GM20000 (cell line): ENCODE results near the gene DPM2.

ENCODE experiments used
- DNase-seq: peaks from one replicate; pipeline ENCODE4 v3.0.0; 2012; ENCODE audit warnings: low spot score
- TF ChIP-seq, protein P1 (sequence below): IDR thresholded peaks from 2 replicates; pipeline ENCODE4 v1.5.1; 2012; ENCODE audit warnings: mild to moderate bottlenecking, control low read depth; ENCODE audit errors: extremely low read depth, missing control alignments

The DPM2 gene

DNA sequence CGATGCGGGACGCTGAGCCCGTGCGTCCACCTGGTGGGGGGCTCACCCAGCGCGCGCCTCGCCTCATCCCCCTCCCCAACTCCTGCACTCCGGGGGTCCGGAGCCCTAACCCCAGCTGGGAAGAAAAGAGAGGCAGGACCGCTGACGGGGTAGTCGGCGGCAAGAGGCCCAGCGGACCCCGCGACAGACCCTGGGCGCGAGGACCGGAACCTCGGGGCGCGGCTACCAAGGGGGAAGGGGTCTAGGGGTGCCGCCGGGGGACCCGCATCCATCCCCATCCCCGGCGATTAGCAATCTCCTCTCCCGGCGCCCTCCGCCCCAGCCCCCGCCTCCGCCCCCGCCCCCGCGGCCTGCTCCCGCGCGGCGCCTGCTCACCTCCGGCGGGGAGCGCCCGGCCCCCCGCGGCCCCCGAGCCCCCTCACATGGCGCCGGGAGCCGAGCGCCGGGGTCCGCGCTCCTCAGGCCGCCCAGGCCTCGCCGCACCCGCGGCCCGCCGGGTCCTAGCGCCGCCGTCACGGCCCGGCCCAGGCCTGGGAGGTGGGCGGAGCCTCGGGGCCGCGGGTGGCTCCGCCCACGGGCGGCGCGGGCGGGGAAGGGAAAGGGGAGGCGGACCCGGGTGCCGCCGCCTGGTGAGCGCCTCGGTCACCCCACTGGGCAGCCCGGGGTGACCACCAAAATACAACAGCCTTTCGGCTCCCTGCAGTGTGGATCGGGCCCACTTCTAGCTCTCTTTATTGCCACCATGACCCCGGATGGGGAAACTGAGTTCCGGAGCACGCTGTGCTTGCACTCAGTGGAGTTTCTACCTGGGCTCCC is 38.3 kb downstream of the DPM2 start, which contains the start of gene ST6GALNAC6:
ST6GALNAC6 (minus strand) TSS at position 476 of the 816 bp plus-strand sequence. CDS start 1,622 bp downstream, outside the sequence.
- DNase-seq = peak; percentile 97
- TF ChIP-seq, protein P1, sequence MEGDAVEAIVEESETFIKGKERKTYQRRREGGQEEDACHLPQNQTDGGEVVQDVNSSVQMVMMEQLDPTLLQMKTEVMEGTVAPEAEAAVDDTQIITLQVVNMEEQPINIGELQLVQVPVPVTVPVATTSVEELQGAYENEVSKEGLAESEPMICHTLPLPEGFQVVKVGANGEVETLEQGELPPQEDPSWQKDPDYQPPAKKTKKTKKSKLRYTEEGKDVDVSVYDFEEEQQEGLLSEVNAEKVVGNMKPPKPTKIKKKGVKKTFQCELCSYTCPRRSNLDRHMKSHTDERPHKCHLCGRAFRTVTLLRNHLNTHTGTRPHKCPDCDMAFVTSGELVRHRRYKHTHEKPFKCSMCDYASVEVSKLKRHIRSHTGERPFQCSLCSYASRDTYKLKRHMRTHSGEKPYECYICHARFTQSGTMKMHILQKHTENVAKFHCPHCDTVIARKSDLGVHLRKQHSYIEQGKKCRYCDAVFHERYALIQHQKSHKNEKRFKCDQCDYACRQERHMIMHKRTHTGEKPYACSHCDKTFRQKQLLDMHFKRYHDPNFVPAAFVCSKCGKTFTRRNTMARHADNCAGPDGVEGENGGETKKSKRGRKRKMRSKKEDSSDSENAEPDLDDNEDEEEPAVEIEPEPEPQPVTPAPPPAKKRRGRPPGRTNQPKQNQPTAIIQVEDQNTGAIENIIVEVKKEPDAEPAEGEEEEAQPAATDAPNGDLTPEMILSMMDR = no peak

DNA sequence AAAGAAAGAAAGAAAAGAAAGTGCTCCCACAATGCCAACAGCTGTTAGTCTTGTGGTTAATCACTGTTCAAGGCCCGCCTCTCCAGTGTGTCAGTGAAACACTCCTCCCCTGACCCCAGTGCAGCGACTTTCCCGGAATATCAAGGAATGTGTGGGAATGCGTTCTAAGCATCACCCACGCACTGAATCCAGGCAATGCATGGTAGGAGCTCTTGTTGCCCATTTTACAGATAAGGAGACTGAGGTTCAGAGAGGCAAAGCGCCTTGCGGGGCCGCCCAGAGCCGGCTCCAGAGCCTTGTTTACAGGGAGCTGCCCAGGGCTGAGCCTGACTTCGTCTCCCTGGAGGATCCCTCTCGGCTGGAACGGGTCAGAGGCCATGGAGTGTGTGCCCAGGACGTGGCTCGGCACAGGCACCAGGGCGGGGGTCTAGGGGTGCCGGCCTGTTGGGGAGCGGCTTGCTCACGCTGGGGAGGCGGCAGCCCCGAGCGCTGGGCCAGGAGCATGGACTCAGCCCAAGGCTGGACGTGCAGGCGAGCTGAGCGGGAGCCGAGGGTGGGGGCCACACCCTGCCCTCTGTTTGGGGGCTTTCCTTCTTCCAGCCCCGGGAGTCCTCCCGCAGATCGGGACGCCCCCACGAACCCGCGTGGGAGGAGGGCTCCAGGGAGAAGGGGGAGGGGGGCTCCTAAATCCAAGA is 39.1 kb downstream of the DPM2 start:
- no peak for DNase-seq
- TF ChIP-seq, protein P1 = no peak

DNA sequence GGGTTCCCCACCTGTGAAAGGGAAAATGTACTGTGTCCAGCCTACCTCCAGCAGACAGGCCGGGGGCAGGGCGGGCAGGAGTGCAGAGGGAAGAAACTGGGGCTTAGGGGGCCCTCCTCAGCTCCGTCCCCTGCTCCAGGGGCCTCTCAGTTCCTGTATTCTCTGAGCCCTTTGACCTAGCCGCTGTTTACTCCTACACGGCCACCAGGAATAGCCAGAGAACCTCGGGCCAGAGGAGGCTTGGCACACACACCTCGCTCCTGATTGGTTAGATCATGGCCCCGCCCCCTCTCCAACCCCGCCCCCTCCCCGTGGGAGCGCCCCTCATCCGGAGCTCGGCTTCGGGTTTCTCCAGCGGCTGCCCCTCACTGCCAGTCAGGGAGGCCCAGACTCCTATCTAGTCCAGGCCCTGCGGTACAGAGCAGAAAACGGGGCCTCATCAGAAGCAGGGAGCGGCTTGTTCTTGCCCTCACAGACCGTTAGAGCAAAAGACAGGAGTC is 40.4 kb downstream of the DPM2 start:
- peak; percentile 80 for DNase-seq
- TF ChIP-seq, protein P1 = no peak

DNA sequence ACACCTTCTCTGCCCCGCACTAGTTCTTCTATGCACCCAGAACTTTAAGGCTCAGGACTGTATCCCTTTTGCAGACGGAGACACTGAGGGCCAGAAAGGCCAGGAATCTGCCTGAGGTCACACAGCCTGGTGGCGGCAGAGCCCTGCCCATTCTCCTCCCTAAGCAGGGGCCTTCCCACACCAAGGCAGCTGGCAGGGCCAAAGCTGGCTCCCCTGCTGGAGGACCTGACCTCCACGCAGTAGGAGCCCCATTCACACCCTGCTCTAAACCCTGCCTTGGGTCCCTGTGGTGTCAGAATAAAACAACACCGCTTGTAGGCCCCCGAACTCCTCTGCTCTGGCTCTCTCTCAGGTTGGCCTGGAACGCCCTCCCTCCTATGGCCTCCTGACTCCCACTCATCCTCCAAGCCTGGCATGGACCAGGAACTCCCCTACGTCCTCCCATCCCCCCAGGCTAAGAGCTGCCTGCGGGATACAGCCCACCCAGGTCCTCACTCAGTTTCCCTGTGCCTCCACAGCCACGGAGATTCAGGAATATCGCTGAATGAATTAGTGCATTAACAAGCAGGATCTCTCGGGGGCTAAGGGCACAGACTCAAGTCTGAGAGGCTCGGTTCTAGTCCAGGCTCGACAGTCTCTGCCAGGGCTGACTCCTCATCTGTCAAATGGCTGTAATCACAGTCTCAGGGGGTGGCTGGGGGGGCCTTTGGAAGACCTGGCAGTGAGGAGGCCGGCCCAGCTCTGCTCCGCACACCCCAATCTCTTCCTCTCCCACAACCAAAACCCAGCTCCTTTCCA is 41.1 kb downstream of the DPM2 start:
- DNase-seq = no peak

DNA sequence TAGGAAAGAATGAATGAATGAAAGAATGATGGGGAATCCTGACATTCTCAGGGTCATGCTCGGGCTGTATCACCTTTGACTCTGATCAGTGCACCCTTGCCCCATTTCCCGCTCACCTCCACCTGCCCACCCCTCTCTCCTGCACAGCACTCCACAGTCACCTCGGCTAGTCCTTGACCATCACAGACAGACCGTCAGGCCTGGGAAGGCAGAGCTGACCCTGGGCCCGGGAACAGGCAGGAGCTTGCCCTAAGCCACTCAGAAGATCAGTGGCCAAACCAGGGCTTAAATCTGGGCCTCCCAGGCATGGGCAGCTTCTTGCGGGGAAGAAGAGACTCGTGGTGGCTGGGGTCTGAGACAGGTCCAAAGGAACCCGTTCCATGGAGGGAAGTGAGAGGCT is 41.8 kb downstream of the DPM2 start:
- no peak for DNase-seq
- TF ChIP-seq, protein P1 = no peak

More for the DNA sequence above, 41.1 kb downstream of the DPM2 start:
- TF ChIP-seq, protein P1 = no peak

DNA sequence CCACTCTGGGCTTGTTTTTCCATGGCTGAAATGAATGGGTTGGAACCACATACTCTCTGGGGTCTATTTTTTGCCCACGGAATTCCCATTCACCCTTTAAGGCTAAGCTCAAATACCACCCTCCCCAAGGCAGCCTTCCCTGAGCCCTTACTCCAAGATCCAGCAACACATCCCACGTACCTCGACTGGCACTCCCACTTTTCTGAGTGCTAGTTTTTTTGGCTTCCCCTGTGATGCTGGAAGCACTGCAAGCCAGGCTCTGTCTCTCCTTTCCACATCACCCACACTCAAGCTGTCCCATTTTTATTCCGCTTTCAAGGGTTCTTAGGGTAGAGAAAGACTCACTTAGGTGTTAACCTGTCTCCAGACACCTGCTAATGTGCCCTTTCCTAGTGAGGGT is 44.3 kb downstream of the DPM2 start:
- DNase-seq = no peak
- TF ChIP-seq, protein P1 = no peak

DNA sequence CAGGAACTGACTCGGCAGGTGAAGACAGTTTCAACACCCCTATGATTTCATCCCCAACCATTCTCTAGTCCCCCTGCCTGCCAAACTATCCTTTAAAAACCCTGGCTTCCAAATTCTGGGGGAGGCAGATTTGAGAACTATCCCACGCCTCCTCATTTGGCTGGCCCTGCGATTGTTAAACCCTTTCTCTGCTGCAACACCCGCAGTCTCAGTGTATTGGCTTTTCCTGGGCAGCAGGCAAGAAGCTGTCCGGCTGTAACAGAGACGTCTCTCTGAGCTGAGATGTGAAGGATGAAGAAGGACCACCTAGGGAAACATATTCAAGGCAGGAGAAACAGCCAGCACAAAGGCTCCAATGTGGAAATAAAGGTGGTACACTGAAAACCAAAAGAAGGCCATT is 44.8 kb downstream of the DPM2 start:
- no peak for DNase-seq
- TF ChIP-seq, protein P1 = no peak
